Skeletal muscle tissue (tissue), 4 donors: ENCODE measurements around the gene VARS2. TPM values are rescaled to one million over a fixed set of nuclear protein-coding genes. Genes with fewer than 3 reads are reported as not detected.

Source experiments
- H3K27ac ChIP-seq: one replicate; pipeline ENCODE4 v1.7.0; 2013; ENCODE audit warnings: mild to moderate bottlenecking, low read depth, low read length, inconsistent platforms
- H3K27me3 ChIP-seq, 3 donors: one replicate each; pipeline ENCODE4 v1.7.0; 2013; ENCODE audit warnings: low read length in 3 of 3; ENCODE audit not compliant: control insufficient read depth in 3 of 3, insufficient read depth in 3 of 3
- H3K36me3 ChIP-seq, 3 donors: one replicate each; pipeline ENCODE4 v1.7.0; 2013; ENCODE audit warnings: low read length in 3 of 3; ENCODE audit not compliant: control insufficient read depth in 3 of 3, insufficient read depth in 3 of 3
- H3K4me1 ChIP-seq, 3 donors: one replicate each; pipeline ENCODE4 v1.7.0; 2013; ENCODE audit warnings: low read length in 3 of 3, mild to moderate bottlenecking in 3 of 3; ENCODE audit not compliant: control insufficient read depth in 3 of 3, insufficient read depth in 3 of 3
- H3K4me3 ChIP-seq, 3 donors: one replicate each; pipeline ENCODE4 v1.7.0; 2013; ENCODE audit warnings: low read length in 3 of 3
- H3K9ac ChIP-seq, 3 donors: one replicate each; pipeline ENCODE4 v1.7.0; 2013; ENCODE audit warnings: low read length in 3 of 3, mild to moderate bottlenecking in 3 of 3, moderate library complexity in 2 of 3, low read depth in 1 of 3
- H3K9me3 ChIP-seq, 3 donors: one replicate each; pipeline ENCODE4 v1.7.0; 2013; ENCODE audit warnings: low read length in 3 of 3; ENCODE audit not compliant: control insufficient read depth in 3 of 3
- total RNA-seq: library from RNA; depleted of rRNA; stranded (reverse); fragments of >200 nt; gene quantifications from one replicate; pipeline ENCODE4 v1.2.3, GENCODE V29; 2014
- donor health status: Osteomylitis.

Gene VARS2
- total RNA-seq, 1 donor from 2014 or later: 12.5 TPM

GRCh38 chr6:30877419-30878262 is 36.4 kb upstream of the VARS2 start:
- Histone ChIP-seq H3K9me3 (no peaks in the 10 kb centered on the region), H3K27ac (peak overlapping the region; percentile 91), H3K36me3 (no peaks in the 10 kb centered on the region), H3K27me3 (no peaks in the 10 kb centered on the region), H3K4me1 (peaks cover 26 to 43% (median 42%) of the 10 kb centered on the region in 3 donors), H3K9ac (peak overlapping the region; percentile 77 to 82 (median 81)), H3K4me3 (peak overlapping the region; percentile 64 to 68 (median 66))

- no peaks in the 10 kb centered on the region for H3K27me3 ChIP-seq
- no peaks in the 10 kb centered on the region for H3K9me3 ChIP-seq
- H3K4me3 ChIP-seq: no peak overlapping the region
- H3K36me3 ChIP-seq: no peaks in the 10 kb centered on the region
- H3K27ac ChIP-seq: no peak overlapping the region
- peaks cover 36 to 58% (median 57%) of the 10 kb centered on the region in 3 donors for H3K4me1 ChIP-seq
- H3K9ac ChIP-seq: no peak overlapping the region
Measured at GRCh38 chr6:30879684-30880427, 34.2 kb upstream of the VARS2 start.

- no peaks in the 10 kb centered on the region for H3K27me3 ChIP-seq
- H3K4me3 ChIP-seq: no peak overlapping the region
- H3K36me3 ChIP-seq: no peaks in the 10 kb centered on the region
- H3K27ac ChIP-seq: no peak overlapping the region
- peaks cover 45 to 67% (median 63%) of the 10 kb centered on the region in 3 donors for H3K4me1 ChIP-seq
- H3K9ac ChIP-seq: no peak overlapping the region
- H3K9me3 ChIP-seq: no peaks in the 10 kb centered on the region
Measured at GRCh38 chr6:30880698-30881252, 33.3 kb upstream of the VARS2 start.

GRCh38 chr6:30881392-30882203 is 32.4 kb upstream of the VARS2 start:
- Histone ChIP-seq H3K4me3 (peak overlapping the region in 1 of 3 donors; percentile 22), H3K27ac (peak overlapping the region; percentile 93), H3K27me3 (no peaks in the 10 kb centered on the region), H3K9ac (peak overlapping the region in 2 of 3 donors; percentile 50 to 89), H3K36me3 (no peaks in the 10 kb centered on the region), H3K4me1 (peaks cover 49 to 72% (median 65%) of the 10 kb centered on the region in 3 donors), H3K9me3 (no peaks in the 10 kb centered on the region)

GRCh38 chr6:30882204-30882758 is 31.8 kb upstream of the VARS2 start:
- H3K4me3 ChIP-seq: no peak overlapping the region
- H3K27me3 ChIP-seq: no peaks in the 10 kb centered on the region
- peak overlapping the region in 2 of 3 donors; percentile 50 to 89 for H3K9ac ChIP-seq
- peak overlapping the region; percentile 93 for H3K27ac ChIP-seq
- H3K36me3 ChIP-seq: no peaks in the 10 kb centered on the region
- H3K9me3 ChIP-seq: no peaks in the 10 kb centered on the region
- H3K4me1 ChIP-seq: peaks cover 52 to 73% (median 67%) of the 10 kb centered on the region in 3 donors

- no peaks in the 10 kb centered on the region for H3K9me3 ChIP-seq
- H3K9ac ChIP-seq: peak overlapping the region; percentile 74 to 89 (median 86)
- H3K27me3 ChIP-seq: no peaks in the 10 kb centered on the region
- peak overlapping the region; percentile 33 to 88 (median 83) for H3K4me3 ChIP-seq
- peak overlapping the region; percentile 93 for H3K27ac ChIP-seq
- H3K36me3 ChIP-seq: no peaks in the 10 kb centered on the region
- peaks cover 46 to 67% (median 59%) of the 10 kb centered on the region in 3 donors for H3K4me1 ChIP-seq
Measured at GRCh38 chr6:30882759-30883684, 31.0 kb upstream of the VARS2 start.

GRCh38 chr6:30883685-30884520 is 30.1 kb upstream of the VARS2 start, which contains the start of gene DDR1:
Gene DDR1 (plus strand): TSS chr6:30884519. CDS start chr6:30888730, 4,211 bp downstream.
- Histone ChIP-seq H3K9me3 (no peaks in the 10 kb centered on the region), H3K4me1 (peaks cover 44 to 65% (median 59%) of the 10 kb centered on the region in 3 donors), H3K27me3 (no peaks in the 10 kb centered on the region), H3K36me3 (peaks cover 2 to 4% (median 3%) of the 10 kb centered on the region in 3 donors), H3K9ac (peak within 1 kb of the TSS; percentile 81 to 89 (median 86)), H3K27ac (peak within 1 kb of the TSS; percentile 93), H3K4me3 (peak within 1 kb of the TSS; percentile 83 to 88 (median 88))
